ENCODE measurements around the gene SORCS2.

Gene SORCS2

GRCh38 chr4:7275067-7275466 is 82.7 kb downstream of the SORCS2 start:
- no peak for DNase-seq

- DNase-seq = no peak
Measured at GRCh38 chr4:7275490-7276154, 83.3 kb downstream of the SORCS2 start.

- no peak for DNase-seq
Measured at GRCh38 chr4:7276515-7276914, 84.2 kb downstream of the SORCS2 start.

GRCh38 chr4:7278071-7278765 is 85.9 kb downstream of the SORCS2 start:
- no peak for DNase-seq

- DNase-seq = no peak
Measured at GRCh38 chr4:7278981-7279380, 86.6 kb downstream of the SORCS2 start.

GRCh38 chr4:7279902-7280301 is 87.6 kb downstream of the SORCS2 start:
- DNase-seq = no peak

- DNase-seq = no peak
Measured at GRCh38 chr4:7280926-7281690, 88.8 kb downstream of the SORCS2 start.

- no peak for DNase-seq
Measured at GRCh38 chr4:7281691-7282665, 89.6 kb downstream of the SORCS2 start.

GRCh38 chr4:7282786-7283440 is 90.6 kb downstream of the SORCS2 start:
- no peak for DNase-seq

- no peak for DNase-seq
Measured at GRCh38 chr4:7285244-7286094, 93.1 kb downstream of the SORCS2 start.

GRCh38 chr4:7286170-7286569 is 93.8 kb downstream of the SORCS2 start:
- DNase-seq = no peak

GRCh38 chr4:7286798-7287197 is 94.5 kb downstream of the SORCS2 start:
- DNase-seq = no peak

GRCh38 chr4:7287274-7287917 is 95.1 kb downstream of the SORCS2 start:
- no peak for DNase-seq

- DNase-seq = no peak
Measured at GRCh38 chr4:7287918-7288280, 95.6 kb downstream of the SORCS2 start.

GRCh38 chr4:7288751-7289523 is 96.6 kb downstream of the SORCS2 start:
- no peak for DNase-seq

- no peak for DNase-seq
Measured at GRCh38 chr4:7289589-7289988, 97.3 kb downstream of the SORCS2 start.

GRCh38 chr4:7291372-7292114 is 99.2 kb downstream of the SORCS2 start:
- DNase-seq = no peak

GRCh38 chr4:7293703-7294102 is 101.4 kb downstream of the SORCS2 start:
- DNase-seq = no peak

- no peak for DNase-seq
Measured at GRCh38 chr4:7294176-7294756, 101.9 kb downstream of the SORCS2 start.
